Measurements from ENCODE around the gene CWC15.
"Not testable (repeated sequence)": the region's sequence is repeated elsewhere in the genome, so short reads cannot be mapped to it uniquely, and the experiment has no call there.

Gene CWC15

DNA sequence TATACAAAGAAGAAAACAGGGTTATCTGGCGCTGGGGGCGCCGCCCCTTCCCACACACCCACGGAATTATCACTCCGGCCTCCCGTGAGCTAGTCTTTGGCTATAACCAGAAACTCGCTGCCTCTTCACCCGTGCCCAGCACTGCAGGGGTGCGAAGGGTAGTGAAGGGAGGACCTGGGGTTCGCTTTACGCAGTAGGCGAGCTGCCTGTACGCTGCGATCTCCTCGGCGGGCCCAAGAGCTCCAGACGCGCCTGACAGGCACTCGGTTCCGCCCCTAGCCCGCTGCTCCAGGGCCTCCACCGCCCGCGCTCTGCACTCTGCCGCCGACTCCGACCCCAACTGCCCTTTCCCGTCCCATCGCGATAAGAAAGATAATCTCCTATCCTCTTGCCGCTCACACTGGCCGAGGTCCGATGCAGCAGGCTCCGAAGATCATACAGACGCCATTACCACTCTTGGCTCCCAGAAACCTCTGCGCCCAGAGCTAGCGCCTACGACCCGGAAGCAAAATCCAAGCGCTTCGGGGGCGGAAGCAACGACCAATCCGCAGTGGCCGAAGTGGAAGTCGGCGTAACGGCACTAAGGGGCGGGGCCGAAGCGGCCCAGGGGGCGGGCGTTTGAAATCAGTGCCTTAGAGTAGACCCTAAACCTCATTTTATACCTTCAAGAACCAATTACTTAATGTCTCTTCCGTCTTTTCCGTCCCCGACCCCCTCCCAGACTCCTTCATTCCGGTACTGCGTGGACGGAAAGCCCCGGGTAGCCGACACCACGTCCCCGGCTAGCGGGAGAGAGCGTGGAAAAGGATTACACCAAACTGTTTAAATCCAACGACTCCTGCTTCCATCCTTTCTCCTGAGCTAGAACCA lies at the start of gene CWC15, which contains the start of gene KDM4D:
Gene CWC15 (minus strand): TSS at position 458 of the 870 bp plus-strand sequence. CDS start 1,371 bp downstream, outside the sequence.
Gene KDM4D (plus strand): TSS at position 611 of the 870 bp plus-strand sequence. CDS start 23,664 bp downstream, outside the sequence.
- peak; percentile 94 for DNase-seq (ENCODE audit: low read depth)

DNA sequence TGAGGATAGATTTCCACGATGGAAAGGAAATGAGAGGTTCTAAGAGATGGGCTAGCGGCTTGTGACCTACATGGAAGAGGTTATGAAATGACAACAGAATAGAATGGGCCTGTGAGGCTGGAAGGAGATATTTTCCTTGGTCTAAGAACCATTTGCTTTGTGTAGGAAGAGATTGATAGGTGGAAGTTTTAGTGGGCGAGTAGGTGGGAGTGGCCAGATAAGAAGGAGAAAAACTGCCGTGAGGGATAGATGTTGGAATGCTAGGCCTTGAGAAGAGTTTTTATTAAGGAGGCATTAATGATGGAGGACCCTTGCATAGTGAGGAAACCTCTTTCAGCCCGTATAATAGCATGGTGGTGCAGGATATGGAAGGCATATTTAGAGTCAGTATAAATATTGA lies 48.1 kb upstream of the CWC15 start:
- DNase-seq (ENCODE audit: low read depth) = not testable (repeated sequence)

DNA sequence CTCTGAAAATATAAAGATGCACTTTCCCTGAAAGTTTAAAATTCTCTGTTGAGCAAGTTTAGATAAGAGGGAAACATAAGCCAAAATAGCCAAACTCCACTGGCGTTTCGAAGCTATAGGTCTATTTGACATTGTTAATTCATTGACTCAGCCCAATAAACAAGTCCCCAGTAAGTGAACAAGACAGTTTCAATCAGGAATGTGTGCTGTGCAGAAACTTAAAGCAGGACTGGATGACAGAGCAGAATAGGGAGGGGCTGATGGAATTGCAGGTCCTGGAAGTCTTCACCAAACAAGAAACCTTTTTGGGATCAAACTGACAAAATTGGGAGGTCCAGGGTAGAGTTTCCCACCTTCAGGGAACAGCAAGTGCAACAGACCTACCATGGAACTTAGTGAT lies 42.8 kb upstream of the CWC15 start:
- no peak for DNase-seq (ENCODE audit: low read depth)

DNA sequence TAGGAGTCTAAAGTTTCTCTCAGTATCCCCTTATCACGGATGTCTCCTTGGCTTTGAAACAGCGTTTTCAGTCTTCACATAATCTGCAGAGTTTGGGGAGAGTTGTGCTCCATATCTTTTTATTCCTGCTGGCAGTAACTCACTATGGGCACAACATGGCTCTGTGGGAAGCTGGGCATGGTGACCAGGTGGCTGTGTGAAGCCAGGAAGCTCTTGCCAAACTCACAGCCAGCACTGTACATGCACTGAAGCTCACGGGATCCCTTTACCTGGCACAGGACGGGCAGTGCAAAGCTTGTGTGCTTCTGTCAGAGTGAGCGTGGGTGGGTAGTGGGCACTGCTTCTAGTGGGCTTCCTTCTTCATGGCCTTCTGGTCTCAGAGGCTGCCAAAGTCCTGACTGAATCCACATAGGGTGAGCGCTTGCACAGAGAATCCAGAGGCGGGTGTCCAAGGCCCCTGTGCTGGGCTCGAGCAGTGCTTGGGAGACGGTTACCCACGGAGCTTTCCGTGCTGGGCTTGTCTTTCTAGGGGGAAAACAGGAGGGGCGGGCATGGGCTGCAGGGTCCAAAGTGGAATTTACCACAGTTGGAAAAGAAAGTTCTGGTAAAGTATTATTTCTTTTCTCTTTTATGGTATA lies 40.9 kb upstream of the CWC15 start:
- no peak for DNase-seq (ENCODE audit: low read depth)

DNA sequence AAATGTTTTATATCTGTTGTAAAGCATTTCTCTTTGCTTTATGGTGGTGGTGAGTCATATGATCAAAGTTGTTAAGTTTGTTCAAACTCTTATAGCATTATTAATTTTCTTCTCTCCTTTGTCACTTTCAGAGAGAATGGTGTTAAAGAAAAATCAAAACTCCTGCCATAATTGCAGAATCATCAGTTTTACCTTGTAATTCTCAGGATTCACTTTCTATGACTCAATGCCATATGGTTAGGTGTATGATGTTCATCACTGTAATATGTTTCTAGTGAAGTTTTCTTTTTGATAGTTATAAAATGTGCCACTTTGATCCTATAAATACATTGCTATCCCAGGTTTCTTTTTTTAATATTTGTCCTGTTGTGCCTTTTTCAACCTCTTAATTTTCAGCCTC lies 38.0 kb upstream of the CWC15 start:
- DNase-seq (ENCODE audit: low read depth) = no peak

DNA sequence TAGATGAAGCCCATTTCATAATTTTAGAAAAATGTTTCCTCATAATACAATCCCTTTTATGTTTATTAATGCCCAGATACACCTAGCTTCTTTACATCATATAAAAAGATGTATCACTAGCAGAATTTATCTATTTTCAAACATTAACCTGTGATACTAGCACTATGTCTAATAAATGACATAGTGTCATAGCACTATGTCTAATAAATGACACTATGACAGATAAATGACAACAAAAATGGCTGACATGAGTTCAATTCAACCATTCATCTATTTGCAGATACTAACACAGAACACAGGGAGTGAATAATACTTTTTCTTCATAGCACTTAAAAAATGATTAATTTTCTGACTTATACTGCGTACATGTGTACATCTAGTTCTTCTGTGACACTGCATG lies 32.3 kb upstream of the CWC15 start:
- no peak for DNase-seq (ENCODE audit: low read depth)

DNA sequence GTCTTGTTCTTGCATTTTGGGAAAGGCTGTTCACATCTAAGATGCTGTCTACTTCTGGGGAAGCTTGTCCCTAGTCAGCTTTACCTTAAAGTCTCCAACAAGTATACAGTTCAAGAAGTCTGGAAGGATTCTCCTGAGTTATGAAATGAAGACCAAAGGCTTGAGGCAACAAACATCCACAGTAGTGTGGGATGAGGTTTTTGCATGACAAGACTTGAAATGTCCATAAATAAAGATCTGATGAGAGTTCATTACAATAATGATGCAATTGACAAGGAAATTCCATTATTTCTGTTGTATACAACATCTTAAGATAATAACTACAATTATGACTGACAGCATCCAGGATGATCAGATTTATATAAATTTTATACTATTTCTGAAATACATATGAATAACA lies 30.4 kb upstream of the CWC15 start:
- no peak for DNase-seq (ENCODE audit: low read depth)

DNA sequence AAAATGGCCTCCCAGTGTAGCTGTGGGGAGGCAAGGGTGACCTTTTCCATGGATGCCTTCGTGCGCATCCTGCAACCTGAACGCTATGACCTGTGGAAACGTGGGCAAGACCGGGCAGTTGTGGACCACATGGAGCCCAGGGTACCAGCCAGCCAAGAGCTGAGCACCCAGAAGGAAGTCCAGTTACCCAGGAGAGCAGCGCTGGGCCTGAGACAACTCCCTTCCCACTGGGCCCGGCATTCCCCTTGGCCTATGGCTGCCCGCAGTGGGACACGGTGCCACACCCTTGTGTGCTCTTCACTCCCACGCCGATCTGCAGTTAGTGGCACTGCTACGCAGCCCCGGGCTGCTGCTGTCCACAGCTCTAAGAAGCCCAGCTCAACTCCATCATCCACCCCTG lies 24.9 kb upstream of the CWC15 start:
- no peak for DNase-seq (ENCODE audit: low read depth)

DNA sequence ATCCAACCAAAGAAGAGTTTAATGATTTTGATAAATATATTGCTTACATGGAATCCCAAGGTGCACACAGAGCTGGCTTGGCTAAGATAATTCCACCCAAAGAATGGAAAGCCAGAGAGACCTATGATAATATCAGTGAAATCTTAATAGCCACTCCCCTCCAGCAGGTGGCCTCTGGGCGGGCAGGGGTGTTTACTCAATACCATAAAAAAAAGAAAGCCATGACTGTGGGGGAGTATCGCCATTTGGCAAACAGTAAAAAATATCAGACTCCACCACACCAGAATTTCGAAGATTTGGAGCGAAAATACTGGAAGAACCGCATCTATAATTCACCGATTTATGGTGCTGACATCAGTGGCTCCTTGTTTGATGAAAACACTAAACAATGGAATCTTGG lies 24.1 kb upstream of the CWC15 start:
- no peak for DNase-seq (ENCODE audit: low read depth)

DNA sequence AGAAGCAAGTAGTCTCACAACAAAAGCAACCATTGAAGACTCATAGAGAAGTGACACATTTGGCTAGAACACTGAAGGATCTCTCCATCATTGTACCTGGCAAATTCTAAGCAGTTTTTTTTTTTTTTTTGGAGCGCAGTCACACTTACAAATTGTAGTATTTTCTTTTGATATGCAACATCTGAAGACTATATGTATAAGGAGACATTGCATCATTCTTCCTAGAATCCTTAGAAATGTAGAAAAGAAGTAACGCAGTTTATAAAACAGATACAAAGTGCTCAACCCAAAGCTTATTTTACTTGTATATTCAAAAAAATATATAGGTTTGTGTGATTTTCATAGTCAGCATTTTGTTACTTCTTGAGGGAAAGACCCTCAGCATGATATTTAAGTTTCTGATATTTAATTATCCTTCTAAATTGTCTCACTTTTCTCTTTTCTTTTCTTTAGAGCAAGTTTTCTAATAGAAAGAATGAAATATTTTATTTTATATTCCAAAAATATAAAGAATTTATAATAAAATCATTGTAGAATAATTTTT lies 20.1 kb upstream of the CWC15 start:
- DNase-seq (ENCODE audit: low read depth) = no peak

DNA sequence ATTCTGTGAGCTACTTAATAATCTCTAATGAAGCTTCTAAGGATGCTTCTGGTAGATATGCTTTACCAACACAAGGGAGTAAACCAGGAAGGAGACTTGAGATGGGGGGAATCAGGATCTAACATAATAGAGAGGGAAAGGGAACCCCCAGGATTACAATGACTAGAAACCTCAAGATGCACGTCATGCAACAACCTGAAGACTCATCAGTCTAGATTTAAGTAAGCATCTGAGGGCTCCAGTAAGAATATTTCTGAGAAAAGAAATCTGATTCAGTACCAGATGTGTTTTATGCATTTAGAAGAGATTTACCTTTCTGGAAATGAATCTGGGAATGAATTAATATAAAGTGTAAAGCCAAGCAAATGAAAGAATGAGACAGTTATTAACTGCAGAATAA lies 15.4 kb upstream of the CWC15 start:
- no peak for DNase-seq (ENCODE audit: low read depth)

DNA sequence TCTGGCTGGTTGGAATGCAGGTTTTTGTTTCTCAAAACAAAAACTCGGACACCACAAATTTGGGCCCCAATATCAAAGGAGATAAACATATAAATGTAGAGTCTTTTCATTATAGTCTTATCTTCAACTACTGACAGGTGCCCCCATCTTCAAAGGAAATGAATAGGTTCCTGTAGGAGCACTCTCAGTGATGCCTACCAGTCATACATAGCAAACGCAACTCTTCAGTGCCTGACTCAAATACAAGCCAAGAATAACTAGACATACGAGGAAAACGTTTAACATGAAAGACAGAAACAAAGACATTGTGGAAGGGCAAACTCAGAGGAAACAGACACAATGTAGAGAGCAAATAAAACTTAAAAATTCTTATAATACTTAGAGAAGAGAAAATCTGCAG lies 14.0 kb upstream of the CWC15 start:
- no peak for DNase-seq (ENCODE audit: low read depth)

DNA sequence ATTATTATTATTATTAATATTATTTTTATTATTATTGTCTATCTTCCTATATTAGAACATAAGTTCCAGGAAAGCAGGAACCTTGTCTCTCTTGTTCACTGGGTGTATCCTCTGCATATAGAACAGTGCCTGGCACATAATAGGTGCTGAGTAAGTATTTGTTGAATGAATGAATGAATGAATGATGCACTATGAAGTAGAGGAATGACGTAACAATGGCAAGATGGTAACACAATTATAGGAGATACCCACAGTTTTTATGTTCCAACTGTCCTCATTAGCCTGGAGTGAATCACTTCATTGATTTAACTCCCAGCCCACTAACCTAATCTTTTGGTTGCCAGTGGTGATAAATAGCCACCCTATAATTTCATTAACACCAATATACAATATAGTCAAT lies 2.2 kb upstream of the CWC15 start:
- no peak for DNase-seq (ENCODE audit: low read depth)

DNA sequence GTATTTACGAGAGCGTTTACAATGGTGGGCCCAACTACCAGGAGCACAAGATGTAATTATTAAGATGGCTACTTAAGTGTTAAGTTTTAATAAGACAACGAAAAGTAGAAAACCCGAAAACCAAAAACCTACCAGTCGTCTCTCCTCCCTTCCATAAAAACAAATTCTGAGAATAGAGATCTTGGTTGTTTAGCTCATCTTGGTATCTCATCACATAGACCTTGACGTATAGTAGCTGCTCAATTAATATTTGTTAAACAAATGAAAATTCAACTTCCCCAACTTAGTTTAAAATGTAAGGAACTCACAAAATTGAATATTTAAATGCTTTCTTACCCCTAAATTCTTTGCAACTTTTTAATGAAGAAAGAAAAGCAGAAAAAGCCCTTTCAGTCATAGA lies 822 bp upstream of the CWC15 start:
- no peak for DNase-seq (ENCODE audit: low read depth)

DNA sequence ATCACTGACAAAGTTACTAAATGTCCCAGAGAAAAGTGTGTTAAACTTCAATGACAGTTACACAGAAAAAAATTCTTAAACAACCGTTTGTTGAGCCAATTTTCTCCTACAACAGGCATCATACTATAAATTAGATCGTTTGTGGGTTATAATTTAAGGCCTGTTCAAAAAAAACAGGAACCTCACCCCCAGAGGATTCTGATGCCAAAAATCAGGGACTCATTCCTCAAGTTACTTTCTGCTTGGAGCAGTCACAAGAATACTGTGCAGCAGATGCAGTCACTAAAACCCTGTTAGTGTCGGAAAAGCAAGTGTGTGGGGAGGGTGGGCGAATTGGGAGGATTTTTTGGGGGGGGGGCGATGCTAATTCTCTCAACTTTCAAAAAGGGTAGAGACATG lies 657 bp downstream of the CWC15 start:
- no peak for DNase-seq (ENCODE audit: low read depth)

DNA sequence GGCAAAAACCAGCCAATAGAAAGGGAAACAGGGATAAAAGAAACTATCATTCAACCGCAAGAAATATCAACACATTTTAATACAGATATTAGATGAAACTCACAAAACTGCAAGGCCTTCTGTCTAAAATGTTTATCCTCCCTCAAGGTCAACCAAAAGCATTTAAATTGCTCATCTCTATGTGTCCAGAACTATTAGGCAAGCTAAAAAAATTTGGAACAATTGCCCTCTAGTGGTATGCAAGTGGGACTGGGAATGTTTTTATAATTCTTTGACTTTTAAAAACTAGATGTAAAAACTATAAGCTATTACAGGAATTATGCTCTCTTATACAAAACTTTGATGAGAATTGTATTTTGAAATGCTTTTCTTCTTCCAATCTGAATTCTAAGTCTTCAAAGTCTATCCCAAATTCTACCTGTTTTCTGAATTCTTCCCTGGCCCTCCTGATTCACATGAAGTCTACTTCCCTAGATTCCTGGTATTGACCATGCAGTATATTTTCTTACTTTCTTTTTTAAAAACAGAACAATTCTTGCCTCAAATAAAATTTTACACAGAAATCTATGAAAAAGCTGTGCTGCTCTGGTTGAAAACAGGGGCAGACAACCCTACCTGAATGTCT lies 4.9 kb downstream of the CWC15 start:
- no peak for DNase-seq (ENCODE audit: low read depth)

DNA sequence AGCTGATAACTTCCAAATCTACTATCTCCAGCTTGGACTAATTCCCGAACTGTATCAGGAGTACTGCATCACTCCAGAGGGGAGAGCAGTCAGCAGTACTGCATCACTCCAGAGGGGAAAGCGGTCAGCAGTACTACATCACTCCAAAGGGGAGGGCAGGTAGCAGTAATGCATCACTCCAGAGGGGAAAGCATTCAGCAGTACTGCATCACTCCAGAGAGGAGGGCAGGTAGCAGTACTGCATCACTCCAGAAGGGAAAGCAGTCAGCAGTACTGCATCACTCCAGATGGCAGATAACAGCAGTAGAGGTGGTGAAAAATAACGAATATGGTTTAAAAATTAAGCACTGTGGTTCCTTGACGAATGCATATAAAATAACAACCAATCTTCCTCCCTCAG lies 8.4 kb downstream of the CWC15 start:
- no peak for DNase-seq (ENCODE audit: low read depth)

DNA sequence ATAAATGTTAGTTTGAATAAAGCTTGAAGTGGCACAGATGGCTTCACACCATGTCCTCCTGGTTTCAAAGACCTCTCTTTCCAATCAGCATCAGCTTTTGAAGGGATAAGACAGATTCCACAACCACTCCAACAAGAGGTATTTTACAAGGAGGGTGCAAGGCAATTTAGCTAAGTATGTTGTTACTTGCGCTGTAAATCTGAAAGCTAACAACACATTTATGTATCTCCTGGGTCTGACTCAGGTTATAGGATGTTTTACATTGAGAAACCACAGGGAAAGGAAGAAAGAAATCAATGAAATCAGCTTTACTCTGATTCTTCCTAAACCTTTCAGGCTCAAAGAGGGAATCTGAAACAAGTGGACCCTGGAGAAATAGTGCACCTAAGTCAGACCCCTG lies 12.1 kb downstream of the CWC15 start:
- no peak for DNase-seq (ENCODE audit: low read depth)

DNA sequence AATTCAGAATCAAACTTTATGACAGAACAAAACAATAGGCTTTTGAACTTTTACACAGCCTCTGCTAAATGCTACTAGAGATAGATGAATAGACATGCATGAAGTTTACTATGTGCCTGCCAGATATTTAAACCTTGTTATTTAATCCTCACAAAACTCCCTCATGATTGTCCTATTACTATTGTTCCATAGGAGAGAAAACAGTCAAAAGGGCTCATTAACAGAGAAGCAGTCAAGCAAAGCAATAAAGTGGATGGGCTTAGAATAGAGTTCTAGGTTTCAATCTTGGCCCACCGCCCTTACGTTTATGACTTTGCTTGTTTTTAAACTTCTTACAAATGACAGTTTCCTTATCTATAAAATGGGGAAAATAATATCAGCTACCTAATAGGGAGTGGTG lies 12.9 kb downstream of the CWC15 start:
- no peak for DNase-seq (ENCODE audit: low read depth)

DNA sequence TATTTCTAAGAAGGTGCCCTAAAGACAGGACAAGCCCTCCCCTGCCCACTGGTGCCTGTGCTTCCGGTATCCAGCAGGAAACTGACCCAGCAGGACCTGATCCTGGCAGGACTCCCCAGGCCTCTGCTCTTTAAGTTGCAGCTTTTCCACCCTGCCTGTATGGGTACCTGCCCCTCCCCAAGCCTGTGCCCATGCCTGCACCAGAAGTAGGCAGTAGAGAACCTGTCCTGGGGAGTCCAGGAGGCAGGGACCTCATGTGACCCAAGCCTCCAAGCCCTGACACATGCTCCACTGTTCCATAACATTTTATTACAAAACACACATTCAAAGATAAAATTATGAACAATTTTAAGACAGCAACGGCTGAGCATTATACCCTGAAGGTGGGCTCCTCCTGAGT lies 14.2 kb downstream of the CWC15 start:
- DNase-seq (ENCODE audit: low read depth) = no peak

DNA sequence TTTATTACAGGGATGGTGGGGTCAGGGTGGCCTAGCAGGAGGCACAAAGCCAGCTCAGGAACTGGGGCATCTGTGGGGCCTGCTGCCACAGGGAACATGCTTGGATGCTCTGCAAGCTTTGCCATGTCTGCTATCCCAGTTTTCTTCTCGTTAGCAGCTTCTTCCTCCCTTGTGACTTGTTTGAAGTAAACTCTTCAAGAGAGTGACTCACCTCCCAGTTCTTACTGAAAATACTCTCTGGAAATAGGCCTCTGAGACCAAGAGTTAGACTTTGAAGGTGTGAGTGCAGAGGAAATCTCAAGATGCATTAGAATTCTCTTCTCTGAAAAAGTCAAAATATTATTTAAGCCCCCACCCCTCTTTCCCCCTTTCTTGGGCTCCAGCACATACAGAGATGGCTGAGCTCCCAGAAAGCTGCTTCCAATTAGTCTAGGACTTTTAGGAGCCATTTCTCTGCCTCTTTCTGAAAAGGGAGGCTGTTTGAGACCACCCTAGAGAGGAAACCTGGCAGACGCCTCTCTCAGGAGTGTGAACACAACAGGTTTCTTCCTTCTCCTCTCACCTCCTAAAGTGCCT lies 15.1 kb downstream of the CWC15 start:
- DNase-seq (ENCODE audit: low read depth) = no peak

DNA sequence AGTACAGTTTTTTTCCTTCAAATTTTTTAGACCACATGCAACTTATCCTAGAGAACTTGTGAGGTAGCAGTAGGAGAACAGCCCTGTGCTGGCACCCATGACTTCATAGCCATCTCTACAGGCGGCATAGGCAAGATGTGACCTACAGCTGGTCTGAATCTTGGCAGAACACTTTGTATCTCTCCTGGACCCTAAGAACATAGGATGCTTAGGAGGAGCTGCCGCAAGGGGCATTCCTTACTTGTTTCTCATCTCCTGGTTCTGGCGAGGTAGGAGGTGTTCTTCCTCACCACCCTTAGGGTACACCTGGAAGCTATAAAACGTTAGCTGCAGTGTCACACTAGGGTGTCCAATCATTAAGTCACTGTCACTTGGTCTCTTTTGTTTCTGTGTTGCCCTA lies 16.4 kb downstream of the CWC15 start:
- DNase-seq (ENCODE audit: low read depth) = no peak

DNA sequence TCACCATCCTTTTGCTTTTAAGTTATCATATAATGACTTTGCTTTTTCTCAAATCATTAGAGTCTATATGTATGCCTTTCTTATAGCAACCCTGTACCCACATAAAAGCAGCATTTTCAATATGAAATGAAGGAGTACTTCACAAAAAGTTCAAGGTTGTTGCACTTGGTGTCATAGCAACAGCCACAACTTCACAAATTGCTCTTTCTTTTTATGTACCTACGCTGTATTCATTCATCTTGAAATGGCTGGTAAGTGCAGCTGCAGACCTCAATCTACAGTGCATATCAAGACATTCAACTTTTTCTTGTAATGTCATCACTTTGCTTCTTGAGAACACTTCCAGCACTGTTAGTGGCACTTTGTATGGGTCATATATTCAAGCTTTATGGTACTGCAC lies 18.6 kb downstream of the CWC15 start:
- no peak for DNase-seq (ENCODE audit: low read depth)

Measured in stimulated activated CD4-positive, alpha-beta T cell treated with anti-CD3 and anti-CD28 coated beads, Interleukin-2, amount 100 ng/mL, for 4 hours (primary cell).